ENCODE data around the gene MDH1B.
A peak's percentile ranks its signal among the peaks of the same experiment; 100 is the strongest.

Gene MDH1B

GRCh38 chr2:206701952-206702605, 63.0 kb downstream of the MDH1B start:
- no peak for TF ChIP-seq CTCF (conservative IDR thresholded peaks at IDR 0.05)
- H3K27ac ChIP-seq = no peak overlapping the region

GRCh38 chr2:206700156-206700555, 65.0 kb downstream of the MDH1B start:
- no peak for TF ChIP-seq CTCF (conservative IDR thresholded peaks at IDR 0.05)
- H3K27ac ChIP-seq = no peak overlapping the region

GRCh38 chr2:206698811-206699210, 66.3 kb downstream of the MDH1B start:
- no peak overlapping the region for H3K27ac ChIP-seq
- no peak for TF ChIP-seq CTCF (conservative IDR thresholded peaks at IDR 0.05)

GRCh38 chr2:206696910-206697309, 68.2 kb downstream of the MDH1B start:
- no peak for TF ChIP-seq CTCF (conservative IDR thresholded peaks at IDR 0.05)
- H3K27ac ChIP-seq = no peak overlapping the region

GRCh38 chr2:206693399-206694137, 71.6 kb downstream of the MDH1B start:
- H3K27ac ChIP-seq = no peak overlapping the region
- peak; percentile 67 for TF ChIP-seq CTCF (conservative IDR thresholded peaks at IDR 0.05)

- TF ChIP-seq CTCF (conservative IDR thresholded peaks at IDR 0.05) = no peak
- H3K27ac ChIP-seq = no peak overlapping the region
Observed at GRCh38 chr2:206692971-206693370, 72.2 kb downstream of the MDH1B start.

- no peak for TF ChIP-seq CTCF (conservative IDR thresholded peaks at IDR 0.05)
- no peak overlapping the region for H3K27ac ChIP-seq
Observed at GRCh38 chr2:206688990-206689389, 76.1 kb downstream of the MDH1B start.

Data from VCaP (cell line).